ENCODE results near the gene OR10J5. TPM values are rescaled to one million over a fixed set of nuclear protein-coding genes. Genes with fewer than 3 reads are reported as not detected.

The OR10J5 gene
- total and polyA plus RNA-seq, 8 donors: not detected

DNA sequence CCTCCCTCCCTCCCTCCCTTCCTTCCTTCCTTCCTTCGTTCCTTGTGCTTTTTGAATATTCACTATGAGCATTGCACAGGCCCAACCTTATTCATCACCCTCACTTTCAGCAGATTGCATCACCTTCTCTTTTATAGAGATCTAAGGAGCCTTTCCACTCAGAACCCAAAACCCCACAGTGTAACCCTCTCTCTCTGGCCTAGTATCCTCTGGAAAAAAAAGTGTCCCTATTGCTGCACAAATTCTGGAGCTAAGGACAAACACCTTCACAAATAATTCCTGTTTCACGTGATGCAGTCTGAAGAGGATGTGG lies 25.6 kb downstream of the OR10J5 start:
- no peak overlapping the region for H3K27ac ChIP-seq
- no peak overlapping the region for H3K4me3 ChIP-seq
- no peaks in the 10 kb centered on the region for H3K36me3 ChIP-seq
- intact Hi-C loops (cut with DNase I; ENCODE audit: low total_unique reads): no loop called here
- DNase-seq: no peak
- peaks cover 0 to 20% (median 15%) of the 10 kb centered on the region in 4 donors for H3K9me3 ChIP-seq
- 51 to 64% (median 62%) methylated on average over 2 of the region's 2 CpGs for WGBS, 5 donors
- TF ChIP-seq EP300 (IDR thresholded peaks at IDR 0.05): no peak
- TF ChIP-seq POLR2A (IDR thresholded peaks at IDR 0.05): no peak
- no peak for TF ChIP-seq POLR2AphosphoS5 (IDR thresholded peaks at IDR 0.05)
- TF ChIP-seq, protein P1, sequence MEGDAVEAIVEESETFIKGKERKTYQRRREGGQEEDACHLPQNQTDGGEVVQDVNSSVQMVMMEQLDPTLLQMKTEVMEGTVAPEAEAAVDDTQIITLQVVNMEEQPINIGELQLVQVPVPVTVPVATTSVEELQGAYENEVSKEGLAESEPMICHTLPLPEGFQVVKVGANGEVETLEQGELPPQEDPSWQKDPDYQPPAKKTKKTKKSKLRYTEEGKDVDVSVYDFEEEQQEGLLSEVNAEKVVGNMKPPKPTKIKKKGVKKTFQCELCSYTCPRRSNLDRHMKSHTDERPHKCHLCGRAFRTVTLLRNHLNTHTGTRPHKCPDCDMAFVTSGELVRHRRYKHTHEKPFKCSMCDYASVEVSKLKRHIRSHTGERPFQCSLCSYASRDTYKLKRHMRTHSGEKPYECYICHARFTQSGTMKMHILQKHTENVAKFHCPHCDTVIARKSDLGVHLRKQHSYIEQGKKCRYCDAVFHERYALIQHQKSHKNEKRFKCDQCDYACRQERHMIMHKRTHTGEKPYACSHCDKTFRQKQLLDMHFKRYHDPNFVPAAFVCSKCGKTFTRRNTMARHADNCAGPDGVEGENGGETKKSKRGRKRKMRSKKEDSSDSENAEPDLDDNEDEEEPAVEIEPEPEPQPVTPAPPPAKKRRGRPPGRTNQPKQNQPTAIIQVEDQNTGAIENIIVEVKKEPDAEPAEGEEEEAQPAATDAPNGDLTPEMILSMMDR (IDR thresholded peaks at IDR 0.05): no peak
- H3K4me1 ChIP-seq: no peaks in the 10 kb centered on the region
- no peaks in the 10 kb centered on the region for H3K27me3 ChIP-seq

DNA sequence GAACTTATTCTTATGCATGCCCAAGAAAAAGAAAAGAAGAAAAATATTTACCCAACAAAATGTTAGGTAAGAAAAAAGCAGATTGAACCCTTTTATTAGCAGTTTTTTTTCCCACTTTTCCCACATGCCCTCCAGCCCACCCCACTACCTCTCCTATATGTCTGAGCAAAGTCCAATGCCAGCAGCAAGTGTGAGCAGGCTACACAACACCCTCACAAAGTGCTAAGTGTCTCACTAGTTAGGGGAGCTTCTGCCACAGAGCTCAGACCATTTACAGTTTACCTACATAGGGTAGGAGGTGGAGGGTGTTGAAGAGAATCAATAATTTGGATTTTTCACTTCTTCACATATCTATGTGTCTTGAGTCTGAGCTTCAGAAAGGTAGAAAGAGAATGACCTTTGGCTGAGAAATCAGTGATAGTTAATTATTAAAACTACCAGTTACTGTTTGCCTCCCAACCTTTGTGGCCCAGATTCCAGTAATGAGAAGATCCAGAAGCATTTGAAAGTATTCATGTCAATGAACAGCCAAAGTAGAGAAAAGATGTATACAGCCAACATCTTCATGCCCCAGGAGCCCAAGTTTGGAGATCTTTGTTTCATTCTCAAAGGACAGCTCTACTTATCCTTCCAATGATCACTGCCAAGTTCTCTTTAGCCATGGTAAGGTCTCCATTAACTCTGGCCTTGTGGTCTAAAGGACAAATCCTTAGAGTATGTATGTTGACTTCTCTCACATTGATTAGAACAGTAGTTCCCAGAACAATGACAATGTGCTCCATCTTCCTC lies 26.2 kb downstream of the OR10J5 start:
- Histone ChIP-seq H3K4me1 (no peaks in the 10 kb centered on the region), H3K9me3 (peaks cover 0 to 26% (median 19%) of the 10 kb centered on the region in 4 donors), H3K4me3 (no peak overlapping the region), H3K36me3 (no peaks in the 10 kb centered on the region), H3K27ac (no peak overlapping the region), H3K27me3 (no peaks in the 10 kb centered on the region)
- TF ChIP-seq EP300 (IDR thresholded peaks at IDR 0.05) (no peak), POLR2A (IDR thresholded peaks at IDR 0.05) (no peak), POLR2AphosphoS5 (IDR thresholded peaks at IDR 0.05) (no peak)
- TF ChIP-seq, protein P1 (IDR thresholded peaks at IDR 0.05): no peak
- intact Hi-C loops (cut with DNase I; ENCODE audit: low total_unique reads): no loop called here
- no peak for DNase-seq

DNA sequence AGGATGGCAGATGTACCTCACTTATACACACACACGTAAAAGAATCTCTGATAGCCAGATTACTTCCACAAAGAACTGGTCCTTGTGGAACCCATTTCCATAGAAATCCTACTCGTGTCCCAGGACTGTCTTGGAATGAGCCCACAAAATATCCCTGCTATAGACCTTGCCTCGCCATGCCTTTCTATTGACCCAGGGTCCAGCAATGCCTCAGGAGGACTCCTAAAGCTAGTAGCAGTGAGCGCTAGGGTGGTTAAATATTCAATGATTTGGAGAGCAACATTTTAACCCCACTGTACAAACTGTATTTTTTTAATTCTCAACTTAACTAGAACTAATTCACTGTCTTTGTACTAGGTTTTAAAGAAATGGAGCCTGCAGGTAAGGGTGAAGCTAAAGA lies 26.9 kb downstream of the OR10J5 start:
- H3K36me3 ChIP-seq: no peaks in the 10 kb centered on the region
- 54 to 76% (median 57%) methylated on average over 4 of the region's 4 CpGs for WGBS, 5 donors
- no peak overlapping the region for H3K27ac ChIP-seq
- no peaks in the 10 kb centered on the region for H3K4me1 ChIP-seq
- TF ChIP-seq POLR2AphosphoS5 (IDR thresholded peaks at IDR 0.05): no peak
- no peak for TF ChIP-seq EP300 (IDR thresholded peaks at IDR 0.05)
- no peak for TF ChIP-seq POLR2A (IDR thresholded peaks at IDR 0.05)
- TF ChIP-seq, protein P1 (IDR thresholded peaks at IDR 0.05): no peak
- no peak for DNase-seq
- H3K27me3 ChIP-seq: no peaks in the 10 kb centered on the region
- no peak overlapping the region for H3K4me3 ChIP-seq
- intact Hi-C loops (cut with DNase I; ENCODE audit: low total_unique reads): no loop called here
- peaks cover 0 to 26% (median 19%) of the 10 kb centered on the region in 4 donors for H3K9me3 ChIP-seq

DNA sequence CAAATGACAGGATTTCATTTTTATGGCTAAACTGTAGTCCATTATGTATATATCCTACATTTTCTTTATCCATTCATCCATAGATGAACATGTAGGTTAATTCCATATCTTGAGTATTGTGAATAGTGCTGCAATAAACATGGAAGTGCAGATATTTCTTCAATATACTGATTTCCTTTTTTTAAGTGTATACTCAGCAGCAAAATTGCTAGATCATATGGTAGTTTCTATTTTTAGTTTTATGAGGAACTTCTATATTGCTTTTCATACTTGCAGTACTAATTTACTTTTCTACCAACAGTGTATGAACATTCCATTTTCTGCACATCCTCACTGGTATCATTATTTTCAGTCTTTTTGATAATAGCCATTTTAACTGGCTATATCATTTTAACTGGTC lies 30.1 kb downstream of the OR10J5 start:
- H3K27ac ChIP-seq: no peak overlapping the region
- TF ChIP-seq POLR2A (IDR thresholded peaks at IDR 0.05): no peak
- TF ChIP-seq POLR2AphosphoS5 (IDR thresholded peaks at IDR 0.05): no peak
- TF ChIP-seq, protein P1 (IDR thresholded peaks at IDR 0.05): no peak
- no peak for TF ChIP-seq EP300 (IDR thresholded peaks at IDR 0.05)
- intact Hi-C loops (cut with DNase I; ENCODE audit: low total_unique reads): no loop called here
- no peak for DNase-seq
- no peaks in the 10 kb centered on the region for H3K36me3 ChIP-seq
- H3K27me3 ChIP-seq: no peaks in the 10 kb centered on the region
- H3K4me3 ChIP-seq: no peak overlapping the region
- H3K4me1 ChIP-seq: no peaks in the 10 kb centered on the region
- H3K9me3 ChIP-seq: peaks cover 0 to 27% (median 21%) of the 10 kb centered on the region in 4 donors
